Activated T-helper 2 cell treated with anti-CD3 and anti-CD28 coated beads, Interferon-gamma antibody, Interleukin-2, Interleukin-4, amounts not matched to agents 10 μg/mL and 5 μg/mL and 100 μg/mL, durations not matched to agents 14 hours and 24 hours and 36 hours (primary cell): ENCODE measurements around the gene MLIP. TPM values are rescaled to one million over a fixed set of nuclear protein-coding genes. Genes with fewer than 3 reads are reported as not detected.

Experiments used
- DNase-seq: peaks from one replicate; pipeline ENCODE4 v3.0.0; 2021; ENCODE audit warnings: low spot score
- H3K27ac Mint-ChIP-seq: one replicate; pipeline ENCODE4 v1.8.0; 2021; ENCODE audit warnings: mixed read lengths
- H3K27me3 Mint-ChIP-seq: one replicate; pipeline ENCODE4 v1.8.0; 2021; ENCODE audit warnings: low read depth, mixed read lengths
- H3K36me3 Mint-ChIP-seq: one replicate; pipeline ENCODE4 v1.8.0; 2021; ENCODE audit warnings: low read depth, mixed read lengths
- H3K4me1 Mint-ChIP-seq: one replicate; pipeline ENCODE4 v1.8.0; 2021; ENCODE audit warnings: low read depth, mixed read lengths
- H3K4me3 Mint-ChIP-seq: one replicate; pipeline ENCODE4 v1.8.0; 2021; ENCODE audit warnings: low read depth, mild to moderate bottlenecking, moderate library complexity, mixed read lengths
- H3K9me3 Mint-ChIP-seq: one replicate; pipeline ENCODE4 v1.8.0; 2021; ENCODE audit warnings: mixed read lengths
- intact Hi-C: fragments of 100-400 bp; cut with micrococcal nuclease; formaldehyde crosslinking; loops from one replicate; pipeline ENCODE4 v1.15.1; 2023
- total RNA-seq: library from RNA; stranded (reverse); gene quantifications from 2 replicates; pipeline ENCODE4 v1.2.3, GENCODE V29; 2022

MLIP gene
- total RNA-seq, 1 donor from 2014 or later = not detected

DNA sequence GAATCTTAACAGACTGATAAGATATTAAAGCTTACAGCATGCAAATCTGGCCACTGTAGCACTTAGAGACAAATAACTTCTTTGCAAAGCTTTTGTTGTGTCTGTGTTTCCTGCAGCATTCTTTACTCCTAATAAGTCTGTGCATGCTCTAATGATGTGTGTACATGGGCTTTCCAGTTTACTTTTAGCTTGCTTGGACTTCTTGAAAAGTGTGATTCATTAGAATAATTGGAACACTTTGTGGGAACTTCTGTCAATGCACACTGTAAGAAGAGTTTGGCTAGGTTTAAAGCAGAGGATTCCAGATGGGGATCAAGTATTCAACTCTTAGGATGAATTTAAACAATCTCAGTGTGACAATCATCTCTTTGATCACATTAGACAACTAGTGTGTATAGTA, 174.9 kb downstream of the MLIP start:
- intact Hi-C loops = no loop called here
- H3K4me3 Mint-ChIP-seq = no peak overlapping the region
- no peak overlapping the region for H3K27ac Mint-ChIP-seq
- no peaks in the 10 kb centered on the region for H3K9me3 Mint-ChIP-seq
- H3K36me3 Mint-ChIP-seq = no peaks in the 10 kb centered on the region
- no peak for DNase-seq
- peaks cover 2% of the 10 kb centered on the region for H3K4me1 Mint-ChIP-seq
- no peaks in the 10 kb centered on the region for H3K27me3 Mint-ChIP-seq

DNA sequence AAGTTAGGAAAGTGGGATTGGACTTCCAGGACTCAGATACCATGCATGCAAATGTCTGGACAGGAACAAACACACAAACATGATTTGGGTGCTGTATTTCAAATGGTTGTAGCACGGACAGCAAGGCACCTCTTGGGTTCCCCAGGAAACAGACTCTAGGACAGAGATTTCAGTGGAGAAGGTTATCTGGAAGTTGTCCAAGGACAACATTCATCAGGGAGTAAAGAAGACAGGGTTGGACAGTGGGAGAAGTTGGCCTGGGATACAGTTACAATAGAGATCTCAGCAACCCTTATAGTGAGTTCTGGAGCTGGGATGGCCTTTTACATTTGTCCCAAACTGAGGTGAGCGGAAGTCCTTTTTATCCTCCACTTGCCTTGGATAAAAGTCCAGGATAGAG, 177.2 kb downstream of the MLIP start:
- Mint-ChIP-seq H3K4me3 (no peak overlapping the region), H3K27ac (no peak overlapping the region), H3K9me3 (no peaks in the 10 kb centered on the region), H3K27me3 (no peaks in the 10 kb centered on the region), H3K4me1 (peaks cover 10% of the 10 kb centered on the region), H3K36me3 (no peaks in the 10 kb centered on the region)
- intact Hi-C loops = no loop called here
- DNase-seq = no peak

DNA sequence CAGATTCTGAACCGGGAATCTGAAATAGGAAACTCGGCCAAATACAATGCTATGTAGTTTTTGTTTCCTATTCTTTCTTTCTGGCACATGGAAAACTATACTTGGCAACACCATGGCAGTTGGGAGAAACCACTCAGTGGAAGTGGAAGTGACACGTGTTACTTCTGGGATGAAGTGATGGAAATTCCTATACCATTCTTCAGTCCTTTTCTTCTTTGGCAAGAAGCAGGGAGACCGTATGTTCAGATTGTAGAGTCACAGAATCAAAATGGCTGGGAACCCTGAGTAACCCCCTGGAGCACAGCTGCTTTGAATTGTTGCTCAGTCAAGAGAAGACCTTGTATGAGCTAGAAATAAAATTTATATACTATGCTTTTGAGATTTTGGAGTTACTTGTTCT, 178.2 kb downstream of the MLIP start:
- intact Hi-C loops = no loop called here
- no peak overlapping the region for H3K4me3 Mint-ChIP-seq
- H3K27ac Mint-ChIP-seq = no peak overlapping the region
- no peaks in the 10 kb centered on the region for H3K27me3 Mint-ChIP-seq
- no peaks in the 10 kb centered on the region for H3K36me3 Mint-ChIP-seq
- H3K4me1 Mint-ChIP-seq = peaks cover 10% of the 10 kb centered on the region
- DNase-seq = no peak
- no peaks in the 10 kb centered on the region for H3K9me3 Mint-ChIP-seq

DNA sequence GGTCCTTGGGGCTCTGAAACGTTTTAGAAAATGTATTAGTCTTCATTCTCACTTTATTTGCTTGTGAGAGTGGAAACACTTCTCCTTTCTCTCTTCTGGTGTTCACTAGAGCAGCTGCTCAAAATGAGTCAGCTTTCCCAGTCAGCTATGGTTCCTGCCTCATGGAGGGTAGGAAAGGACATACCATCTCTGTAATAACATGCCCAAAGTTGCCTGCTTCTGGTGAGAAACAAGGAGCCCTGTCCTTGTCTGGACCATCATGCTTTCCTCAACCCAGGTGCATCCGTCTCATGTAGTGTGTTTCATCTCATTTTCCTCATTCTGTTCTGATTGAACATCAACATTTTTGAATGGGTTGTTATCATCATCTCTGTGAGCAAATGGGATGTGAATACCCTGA, 179.9 kb downstream of the MLIP start:
- no peak for DNase-seq
- Mint-ChIP-seq H3K27me3 (no peaks in the 10 kb centered on the region), H3K4me1 (peaks cover 10% of the 10 kb centered on the region), H3K9me3 (peaks cover 2% of the 10 kb centered on the region), H3K36me3 (no peaks in the 10 kb centered on the region), H3K4me3 (no peak overlapping the region), H3K27ac (no peak overlapping the region)
- intact Hi-C loops = no loop called here

DNA sequence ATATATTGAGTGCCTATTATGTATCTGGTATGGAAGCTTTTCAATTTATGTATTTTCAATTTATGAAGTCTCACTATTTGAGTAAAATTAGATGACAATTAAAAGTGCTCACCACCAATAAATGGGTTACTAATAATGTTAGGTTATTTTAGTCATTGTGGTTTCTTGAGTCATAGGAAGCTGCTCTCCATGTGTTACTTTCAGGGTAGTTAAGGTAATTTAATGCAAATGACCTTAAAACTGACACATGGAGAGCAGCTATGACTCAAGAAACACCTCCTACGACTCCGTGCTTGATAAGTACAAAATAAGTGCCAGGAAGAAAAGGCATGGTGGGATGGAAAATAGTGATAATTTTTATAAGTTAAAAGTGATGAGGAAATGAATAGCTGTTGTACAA, 180.5 kb downstream of the MLIP start:
- Mint-ChIP-seq H3K9me3 (peaks cover 4% of the 10 kb centered on the region), H3K27me3 (no peaks in the 10 kb centered on the region), H3K36me3 (no peaks in the 10 kb centered on the region), H3K4me3 (no peak overlapping the region), H3K4me1 (peaks cover 10% of the 10 kb centered on the region), H3K27ac (no peak overlapping the region)
- intact Hi-C loops = no loop called here
- no peak for DNase-seq

DNA sequence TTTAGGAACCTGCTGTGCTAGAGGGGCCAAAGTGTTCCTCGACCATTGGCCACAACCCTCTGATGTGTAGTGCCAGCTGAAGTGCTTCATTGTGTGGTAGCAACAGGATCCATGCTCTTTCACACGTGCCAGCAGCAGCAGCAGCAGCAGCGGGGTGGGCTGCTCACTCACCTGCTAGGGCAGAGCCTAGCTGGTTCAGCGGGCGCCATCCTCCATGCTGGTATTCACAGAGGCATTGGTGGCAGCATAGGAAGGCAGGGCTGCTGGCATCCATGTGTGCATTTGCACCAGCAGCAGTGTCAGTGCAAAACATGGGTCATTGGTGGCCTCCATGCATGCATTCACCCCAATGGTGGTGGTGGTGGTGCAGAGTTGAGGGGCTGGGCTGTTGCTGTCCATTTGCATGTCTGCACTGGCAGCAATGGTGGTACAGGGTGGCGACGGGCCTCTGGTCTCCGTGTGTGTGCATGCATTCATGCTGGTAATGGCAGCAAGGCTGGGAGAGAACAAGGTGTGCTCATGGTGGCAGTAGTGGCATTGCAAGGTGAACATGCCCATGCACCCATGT, 183.8 kb downstream of the MLIP start:
- Mint-ChIP-seq H3K27ac (no peak overlapping the region), H3K27me3 (no peaks in the 10 kb centered on the region), H3K36me3 (no peaks in the 10 kb centered on the region), H3K9me3 (peaks cover 4% of the 10 kb centered on the region), H3K4me1 (peaks cover 10% of the 10 kb centered on the region), H3K4me3 (no peak overlapping the region)
- no peak for DNase-seq
- intact Hi-C loops = no loop called here

DNA sequence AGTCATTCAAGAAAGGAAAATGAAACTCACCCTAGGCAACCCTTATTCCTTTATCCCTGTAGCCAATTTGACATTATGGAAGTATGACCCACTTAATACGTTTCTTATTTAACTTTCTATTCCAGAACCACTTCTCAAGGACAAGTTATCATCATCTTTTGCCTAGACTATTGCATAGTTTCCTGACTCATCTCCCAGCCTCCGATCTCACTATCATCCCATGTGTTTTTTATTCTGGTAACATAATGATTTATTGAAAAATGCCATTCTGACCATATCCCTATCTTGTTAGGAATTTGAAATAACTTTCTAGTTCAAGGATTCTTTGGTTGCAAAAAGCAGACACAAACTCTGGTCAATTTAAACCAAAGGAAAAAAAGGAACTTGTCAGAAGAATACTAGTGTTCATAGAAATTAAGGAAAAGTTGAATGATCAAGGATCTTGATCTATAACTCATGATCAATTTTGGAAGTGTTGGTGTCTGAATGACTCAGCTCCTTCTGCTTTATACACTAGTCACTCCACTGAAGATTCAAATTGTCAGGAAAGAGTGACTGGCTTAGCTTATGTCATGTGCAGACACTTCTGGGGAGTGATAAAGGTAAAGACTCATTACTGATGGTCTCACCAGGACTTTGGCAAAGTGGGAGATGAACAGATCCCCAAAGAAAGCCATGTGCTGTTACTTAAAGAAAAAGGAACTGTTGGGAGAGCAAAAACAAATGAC, 188.5 kb downstream of the MLIP start:
- Mint-ChIP-seq H3K4me3 (no peak overlapping the region), H3K27me3 (no peaks in the 10 kb centered on the region), H3K27ac (no peak overlapping the region), H3K9me3 (peaks cover 4% of the 10 kb centered on the region), H3K36me3 (no peaks in the 10 kb centered on the region), H3K4me1 (no peaks in the 10 kb centered on the region)
- DNase-seq = no peak
- intact Hi-C loops = no loop called here

DNA sequence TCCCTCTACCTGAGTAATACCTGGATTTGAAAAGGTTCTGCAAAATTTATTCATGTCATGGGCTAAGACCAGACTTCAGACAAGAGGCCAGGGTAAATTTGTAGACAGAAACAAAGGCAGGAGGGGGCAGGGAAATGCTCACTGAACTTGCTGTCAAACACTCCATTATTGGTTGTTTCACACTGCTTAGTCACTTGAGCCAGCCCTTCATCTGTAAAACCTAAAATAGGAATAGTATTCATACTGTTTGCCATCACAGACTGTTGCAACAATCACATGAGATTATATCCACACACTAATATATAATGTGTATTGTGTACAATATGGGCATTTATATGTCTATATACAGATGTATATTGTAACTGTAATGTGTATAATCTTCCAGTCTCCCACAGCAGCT, 190.5 kb downstream of the MLIP start:
- no peak for DNase-seq
- intact Hi-C loops = no loop called here
- Mint-ChIP-seq H3K36me3 (no peaks in the 10 kb centered on the region), H3K27me3 (no peaks in the 10 kb centered on the region), H3K4me1 (no peaks in the 10 kb centered on the region), H3K27ac (no peak overlapping the region), H3K4me3 (no peak overlapping the region), H3K9me3 (no peaks in the 10 kb centered on the region)

DNA sequence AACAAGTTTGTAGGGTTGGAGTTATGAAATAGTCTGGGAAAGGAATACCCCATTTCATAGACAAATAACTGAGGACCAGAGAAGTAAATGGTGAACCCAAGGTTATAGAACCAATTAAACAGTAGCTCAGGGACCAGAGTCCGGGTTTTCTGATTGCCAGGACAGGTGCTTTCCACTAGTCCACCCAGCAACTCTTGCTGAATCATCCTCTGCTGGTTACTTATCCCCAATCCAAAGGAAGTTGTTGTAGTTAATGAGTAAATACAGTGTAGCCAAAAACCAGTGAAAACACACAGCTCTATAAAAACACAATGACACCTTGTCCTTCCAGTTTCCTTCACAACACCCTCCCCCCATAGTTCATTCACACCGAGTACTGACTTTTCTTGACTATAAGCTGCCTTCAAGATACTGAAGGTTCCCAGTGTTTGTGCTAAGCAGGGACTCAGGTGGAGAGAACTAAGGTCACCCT, 196.2 kb downstream of the MLIP start:
- no peak for DNase-seq
- no peaks in the 10 kb centered on the region for H3K36me3 Mint-ChIP-seq
- intact Hi-C loops = no loop called here
- H3K4me1 Mint-ChIP-seq = no peaks in the 10 kb centered on the region
- H3K27me3 Mint-ChIP-seq = no peaks in the 10 kb centered on the region
- no peak overlapping the region for H3K27ac Mint-ChIP-seq
- no peaks in the 10 kb centered on the region for H3K9me3 Mint-ChIP-seq
- no peak overlapping the region for H3K4me3 Mint-ChIP-seq

DNA sequence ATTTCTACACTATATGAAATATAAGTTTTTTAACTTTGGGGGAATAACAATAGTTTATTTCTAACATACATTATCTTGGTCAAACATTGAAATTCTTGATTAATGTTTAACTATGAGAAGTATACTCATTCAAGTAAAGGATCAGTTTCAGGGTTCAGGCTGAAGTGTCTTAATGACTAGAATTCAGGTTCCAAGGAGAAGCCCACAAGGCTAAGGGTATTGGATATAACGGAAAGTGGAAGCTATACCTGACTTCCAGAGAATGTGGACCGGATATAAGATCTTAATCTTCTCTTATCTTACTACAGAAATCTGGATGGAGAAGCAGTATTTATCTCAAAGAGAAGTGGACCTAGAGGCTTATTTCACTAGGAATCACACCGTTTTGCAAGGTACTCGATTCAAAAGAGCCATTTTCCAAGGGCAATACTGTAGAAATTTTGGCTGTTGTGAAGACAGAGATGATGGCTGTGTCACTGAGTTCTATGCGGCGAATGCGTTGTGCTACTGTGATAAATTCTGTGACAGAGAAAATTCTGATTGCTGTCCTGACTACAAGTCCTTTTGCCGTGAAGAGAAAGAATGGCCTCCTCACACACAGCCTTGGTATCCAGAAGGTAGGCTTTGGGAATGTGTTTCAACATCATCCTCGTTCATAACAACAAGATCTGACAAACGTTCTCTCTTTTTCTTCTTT, 197.2 kb downstream of the MLIP start, which contains the start of gene TINAG:
Gene TINAG, plus strand, starts transcription at position 153 of the 697 bp plus-strand sequence. Its CDS starts 110 bp downstream, at position 263.
- Mint-ChIP-seq H3K27me3 (no peaks in the 10 kb centered on the region), H3K27ac (no peak within 1 kb of the TSS), H3K9me3 (no peaks in the 10 kb centered on the region), H3K4me1 (no peaks in the 10 kb centered on the region), H3K4me3 (no peak within 1 kb of the TSS), H3K36me3 (no peaks in the 10 kb centered on the region)
- intact Hi-C loops = no loop called here
- no peak for DNase-seq

DNA sequence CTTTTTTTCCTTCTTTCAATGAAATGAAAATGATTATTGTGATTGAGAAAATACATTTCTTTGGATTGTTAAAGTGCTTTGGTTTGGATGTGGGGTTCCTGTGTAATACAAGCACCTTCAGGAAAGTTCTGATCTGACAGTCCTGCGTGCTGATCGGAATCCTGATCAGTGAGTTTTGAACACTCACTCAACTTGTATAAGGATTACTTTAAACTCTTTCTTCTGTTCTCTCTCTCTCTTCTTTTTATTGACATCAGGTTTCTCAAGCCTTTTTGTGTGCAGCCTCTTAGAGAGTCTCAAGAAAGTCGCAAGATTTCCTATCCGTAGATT, 197.7 kb downstream of the MLIP start:
- no peaks in the 10 kb centered on the region for H3K27me3 Mint-ChIP-seq
- H3K4me3 Mint-ChIP-seq = no peak overlapping the region
- DNase-seq = no peak
- intact Hi-C loops = no loop called here
- H3K27ac Mint-ChIP-seq = no peak overlapping the region
- H3K4me1 Mint-ChIP-seq = no peaks in the 10 kb centered on the region
- no peaks in the 10 kb centered on the region for H3K36me3 Mint-ChIP-seq
- H3K9me3 Mint-ChIP-seq = no peaks in the 10 kb centered on the region

DNA sequence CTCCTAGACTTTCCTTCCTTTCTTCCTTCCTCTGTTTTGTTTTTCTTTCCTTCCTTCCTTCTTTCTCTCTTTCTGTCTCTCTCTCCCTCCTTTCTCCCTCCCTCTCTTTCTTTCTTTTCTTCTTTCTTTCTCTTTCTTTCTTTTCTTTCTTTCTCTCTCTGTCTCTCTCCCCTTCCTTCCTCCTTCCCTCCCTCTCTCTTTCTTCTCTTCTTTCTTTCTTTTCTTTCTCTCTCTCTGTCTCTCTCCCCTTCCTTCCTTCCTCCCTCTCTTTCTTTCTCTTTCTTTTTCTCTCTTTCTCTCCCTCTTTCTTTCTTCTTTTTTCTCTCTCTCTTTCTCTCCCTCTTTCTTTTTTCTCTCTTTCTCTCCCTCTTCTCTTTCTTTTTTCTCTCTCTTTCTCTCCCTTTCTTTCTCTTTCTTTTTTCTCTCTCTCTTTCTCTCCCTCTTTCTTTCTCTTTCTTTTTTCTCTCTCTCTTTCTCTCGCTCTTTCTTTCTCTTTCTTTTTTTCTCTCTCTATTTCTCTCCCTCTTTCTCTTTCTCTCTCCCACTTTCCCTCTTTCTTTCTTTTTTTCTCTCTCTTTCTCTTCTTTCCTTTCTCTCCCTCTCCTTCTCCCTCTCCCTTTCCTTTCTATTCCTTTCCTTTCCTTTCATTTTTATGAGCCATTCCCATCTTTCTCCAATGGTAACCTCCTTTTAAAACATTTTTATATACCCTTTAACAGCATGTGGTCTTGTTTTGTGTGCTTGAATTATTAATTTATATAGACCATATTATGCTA, 199.3 kb downstream of the MLIP start:
- Mint-ChIP-seq H3K36me3 (no peaks in the 10 kb centered on the region), H3K27ac (no peak overlapping the region), H3K4me1 (no peaks in the 10 kb centered on the region), H3K4me3 (no peak overlapping the region), H3K27me3 (no peaks in the 10 kb centered on the region), H3K9me3 (no peaks in the 10 kb centered on the region)
- no peak for DNase-seq
- intact Hi-C loops = no loop called here

DNA sequence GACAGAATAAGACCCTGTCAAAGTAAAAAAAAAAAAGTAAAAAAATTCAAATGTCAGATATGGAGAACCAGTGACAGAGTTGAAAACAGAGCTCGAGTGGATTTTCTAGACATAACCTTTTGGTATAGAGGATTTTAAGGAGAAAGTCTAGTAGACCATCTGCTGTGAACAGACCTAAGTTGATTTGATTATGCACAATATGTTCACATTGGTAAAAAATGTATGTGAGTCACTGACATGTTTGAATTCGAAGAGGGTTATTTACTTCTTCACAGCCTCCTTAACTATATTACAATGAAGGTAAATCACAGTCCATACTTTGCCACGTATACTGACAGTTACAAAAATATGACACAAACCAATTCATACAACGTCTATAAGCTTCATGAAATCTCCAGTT, 204.4 kb downstream of the MLIP start:
- H3K9me3 Mint-ChIP-seq = no peaks in the 10 kb centered on the region
- H3K27me3 Mint-ChIP-seq = no peaks in the 10 kb centered on the region
- H3K36me3 Mint-ChIP-seq = no peaks in the 10 kb centered on the region
- DNase-seq = no peak
- intact Hi-C loops = no loop called here
- H3K4me1 Mint-ChIP-seq = no peaks in the 10 kb centered on the region
- H3K27ac Mint-ChIP-seq = no peak overlapping the region
- H3K4me3 Mint-ChIP-seq = no peak overlapping the region
